GM12892 (cell line): ENCODE measurements around the gene MMD.

Experiments used
- POLR2A ChIP-seq: IDR thresholded peaks from 2 replicates; pipeline ENCODE4 v1.6.1; 2011; ENCODE audit warnings: low read depth, low read length, control low read depth
- POLR2AphosphoS5 ChIP-seq: IDR thresholded peaks from 2 replicates; pipeline ENCODE4 v1.6.1; 2011; ENCODE audit warnings: low read depth, low read length, control low read depth
- TAF1 ChIP-seq: IDR thresholded peaks from 2 replicates; pipeline ENCODE4 v1.6.1; 2011; ENCODE audit warnings: low read depth, mild to moderate bottlenecking, control low read depth, low read length, borderline replicate concordance

DNA sequence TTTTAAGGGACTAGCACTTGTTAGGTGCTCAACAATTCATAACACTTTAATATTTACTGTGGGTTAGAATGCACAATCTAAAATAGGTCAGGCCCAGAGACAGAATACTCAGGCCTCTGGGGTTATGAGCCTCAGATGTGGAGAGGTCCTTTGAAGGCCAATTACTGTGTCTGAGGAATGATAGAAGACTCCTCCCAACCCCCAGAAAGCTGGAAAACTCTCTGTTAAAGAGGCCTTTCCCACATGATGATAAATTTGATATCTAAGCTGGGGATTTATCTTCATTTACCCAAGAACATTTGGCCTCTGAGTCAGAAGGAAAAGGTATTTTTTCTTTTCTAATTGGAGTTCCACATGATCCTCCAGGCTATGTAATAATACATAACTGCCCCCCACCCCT, 41.1 kb upstream of the MMD start:
- TF ChIP-seq POLR2AphosphoS5 (no peak), TAF1 (no peak), POLR2A (no peak)
